ENCODE measurements around the gene PDHX.

The PDHX gene

GRCh38 chr11:34928268-34928959 lies 12.0 kb downstream of the PDHX start:
- Histone ChIP-seq H3K36me3 (ENCODE audit: control insufficient read depth in 2 of 2, insufficient read depth in 2 of 2, low read length in 2 of 2) (peaks cover 0 to 5% of the 10 kb centered on the region in 2 donors), H3K9ac (ENCODE audit: low read depth in 1 of 2, low read length in 2 of 2) (no peak overlapping the region), H3K4me3 (ENCODE audit: low read length in 2 of 2) (no peak overlapping the region), H3K9me3 (ENCODE audit: control insufficient read depth in 2 of 2, low read length in 2 of 2) (no peaks in the 10 kb centered on the region), H3K27me3 (ENCODE audit: control insufficient read depth in 2 of 2, insufficient read depth in 2 of 2, low read length in 2 of 2) (no peaks in the 10 kb centered on the region), H3K4me1 (ENCODE audit: control insufficient read depth in 2 of 2, insufficient read depth in 2 of 2, low read length in 2 of 2) (peaks cover 2 to 4% of the 10 kb centered on the region in 2 donors), H3K27ac (ENCODE audit: low read depth in 2 of 2, low read length in 2 of 2) (no peak overlapping the region)

GRCh38 chr11:34928960-34929680 lies 12.7 kb downstream of the PDHX start:
- Histone ChIP-seq H3K4me3 (ENCODE audit: low read length in 2 of 2) (no peak overlapping the region), H3K9ac (ENCODE audit: low read depth in 1 of 2, low read length in 2 of 2) (no peak overlapping the region), H3K4me1 (ENCODE audit: control insufficient read depth in 2 of 2, insufficient read depth in 2 of 2, low read length in 2 of 2) (peaks cover 2 to 4% of the 10 kb centered on the region in 2 donors), H3K36me3 (ENCODE audit: control insufficient read depth in 2 of 2, insufficient read depth in 2 of 2, low read length in 2 of 2) (peaks cover 3 to 5% of the 10 kb centered on the region in 2 donors), H3K9me3 (ENCODE audit: control insufficient read depth in 2 of 2, low read length in 2 of 2) (no peaks in the 10 kb centered on the region), H3K27ac (ENCODE audit: low read depth in 2 of 2, low read length in 2 of 2) (no peak overlapping the region), H3K27me3 (ENCODE audit: control insufficient read depth in 2 of 2, insufficient read depth in 2 of 2, low read length in 2 of 2) (no peaks in the 10 kb centered on the region)

- peaks cover 0 to 4% of the 10 kb centered on the region in 2 donors for H3K4me1 ChIP-seq (ENCODE audit: control insufficient read depth in 2 of 2, insufficient read depth in 2 of 2, low read length in 2 of 2)
- no peaks in the 10 kb centered on the region for H3K9me3 ChIP-seq (ENCODE audit: control insufficient read depth in 2 of 2, low read length in 2 of 2)
- H3K4me3 ChIP-seq (ENCODE audit: low read length in 2 of 2): no peak overlapping the region
- H3K27ac ChIP-seq (ENCODE audit: low read depth in 2 of 2, low read length in 2 of 2): no peak overlapping the region
- peaks cover 5% of the 10 kb centered on the region in 2 donors for H3K36me3 ChIP-seq (ENCODE audit: control insufficient read depth in 2 of 2, insufficient read depth in 2 of 2, low read length in 2 of 2)
- H3K27me3 ChIP-seq (ENCODE audit: control insufficient read depth in 2 of 2, insufficient read depth in 2 of 2, low read length in 2 of 2): no peaks in the 10 kb centered on the region
- no peak overlapping the region for H3K9ac ChIP-seq (ENCODE audit: low read depth in 1 of 2, low read length in 2 of 2)
These were observed 13.7 kb downstream of the PDHX start for GRCh38 chr11:34929794-34930763.

GRCh38 chr11:34936945-34937629 lies 20.7 kb downstream of the PDHX start:
- no peaks in the 10 kb centered on the region for H3K4me1 ChIP-seq (ENCODE audit: control insufficient read depth in 2 of 2, insufficient read depth in 2 of 2, low read length in 2 of 2)
- H3K36me3 ChIP-seq (ENCODE audit: control insufficient read depth in 2 of 2, insufficient read depth in 2 of 2, low read length in 2 of 2): peaks cover 5 to 7% of the 10 kb centered on the region in 2 donors
- H3K9ac ChIP-seq (ENCODE audit: low read depth in 1 of 2, low read length in 2 of 2): no peak overlapping the region
- no peaks in the 10 kb centered on the region for H3K9me3 ChIP-seq (ENCODE audit: control insufficient read depth in 2 of 2, low read length in 2 of 2)
- H3K27ac ChIP-seq (ENCODE audit: low read depth in 2 of 2, low read length in 2 of 2): no peak overlapping the region
- no peaks in the 10 kb centered on the region for H3K27me3 ChIP-seq (ENCODE audit: control insufficient read depth in 2 of 2, insufficient read depth in 2 of 2, low read length in 2 of 2)
- H3K4me3 ChIP-seq (ENCODE audit: low read length in 2 of 2): no peak overlapping the region

GRCh38 chr11:34938611-34939010 lies 22.2 kb downstream of the PDHX start:
- Histone ChIP-seq H3K9ac (ENCODE audit: low read depth in 1 of 2, low read length in 2 of 2) (no peak overlapping the region), H3K36me3 (ENCODE audit: control insufficient read depth in 2 of 2, insufficient read depth in 2 of 2, low read length in 2 of 2) (peaks cover 0 to 7% of the 10 kb centered on the region in 2 donors), H3K9me3 (ENCODE audit: control insufficient read depth in 2 of 2, low read length in 2 of 2) (no peaks in the 10 kb centered on the region), H3K4me1 (ENCODE audit: control insufficient read depth in 2 of 2, insufficient read depth in 2 of 2, low read length in 2 of 2) (no peaks in the 10 kb centered on the region), H3K4me3 (ENCODE audit: low read length in 2 of 2) (no peak overlapping the region), H3K27ac (ENCODE audit: low read depth in 2 of 2, low read length in 2 of 2) (no peak overlapping the region), H3K27me3 (ENCODE audit: control insufficient read depth in 2 of 2, insufficient read depth in 2 of 2, low read length in 2 of 2) (no peaks in the 10 kb centered on the region)

GRCh38 chr11:34940026-34940677 lies 23.7 kb downstream of the PDHX start:
- Histone ChIP-seq H3K36me3 (ENCODE audit: control insufficient read depth in 2 of 2, insufficient read depth in 2 of 2, low read length in 2 of 2) (peaks cover 0 to 2% of the 10 kb centered on the region in 2 donors), H3K9ac (ENCODE audit: low read depth in 1 of 2, low read length in 2 of 2) (no peak overlapping the region), H3K9me3 (ENCODE audit: control insufficient read depth in 2 of 2, low read length in 2 of 2) (no peaks in the 10 kb centered on the region), H3K27me3 (ENCODE audit: control insufficient read depth in 2 of 2, insufficient read depth in 2 of 2, low read length in 2 of 2) (no peaks in the 10 kb centered on the region), H3K27ac (ENCODE audit: low read depth in 2 of 2, low read length in 2 of 2) (no peak overlapping the region), H3K4me3 (ENCODE audit: low read length in 2 of 2) (no peak overlapping the region), H3K4me1 (ENCODE audit: control insufficient read depth in 2 of 2, insufficient read depth in 2 of 2, low read length in 2 of 2) (no peaks in the 10 kb centered on the region)

GRCh38 chr11:34941688-34942087 lies 25.3 kb downstream of the PDHX start:
- no peak overlapping the region for H3K9ac ChIP-seq (ENCODE audit: low read depth in 1 of 2, low read length in 2 of 2)
- peaks cover 0 to 2% of the 10 kb centered on the region in 2 donors for H3K36me3 ChIP-seq (ENCODE audit: control insufficient read depth in 2 of 2, insufficient read depth in 2 of 2, low read length in 2 of 2)
- H3K4me3 ChIP-seq (ENCODE audit: low read length in 2 of 2): no peak overlapping the region
- no peak overlapping the region for H3K27ac ChIP-seq (ENCODE audit: low read depth in 2 of 2, low read length in 2 of 2)
- H3K4me1 ChIP-seq (ENCODE audit: control insufficient read depth in 2 of 2, insufficient read depth in 2 of 2, low read length in 2 of 2): no peaks in the 10 kb centered on the region
- no peaks in the 10 kb centered on the region for H3K9me3 ChIP-seq (ENCODE audit: control insufficient read depth in 2 of 2, low read length in 2 of 2)
- H3K27me3 ChIP-seq (ENCODE audit: control insufficient read depth in 2 of 2, insufficient read depth in 2 of 2, low read length in 2 of 2): no peaks in the 10 kb centered on the region

- Histone ChIP-seq H3K4me3 (ENCODE audit: low read length in 2 of 2) (no peak overlapping the region), H3K9me3 (ENCODE audit: control insufficient read depth in 2 of 2, low read length in 2 of 2) (no peaks in the 10 kb centered on the region), H3K9ac (ENCODE audit: low read depth in 1 of 2, low read length in 2 of 2) (no peak overlapping the region), H3K36me3 (ENCODE audit: control insufficient read depth in 2 of 2, insufficient read depth in 2 of 2, low read length in 2 of 2) (peaks cover 0 to 2% of the 10 kb centered on the region in 2 donors), H3K4me1 (ENCODE audit: control insufficient read depth in 2 of 2, insufficient read depth in 2 of 2, low read length in 2 of 2) (no peaks in the 10 kb centered on the region), H3K27ac (ENCODE audit: low read depth in 2 of 2, low read length in 2 of 2) (no peak overlapping the region), H3K27me3 (ENCODE audit: control insufficient read depth in 2 of 2, insufficient read depth in 2 of 2, low read length in 2 of 2) (no peaks in the 10 kb centered on the region)
These were observed 28.3 kb downstream of the PDHX start for GRCh38 chr11:34944692-34945091.

- Histone ChIP-seq H3K27me3 (ENCODE audit: control insufficient read depth in 2 of 2, insufficient read depth in 2 of 2, low read length in 2 of 2) (no peaks in the 10 kb centered on the region), H3K27ac (ENCODE audit: low read depth in 2 of 2, low read length in 2 of 2) (no peak overlapping the region), H3K9me3 (ENCODE audit: control insufficient read depth in 2 of 2, low read length in 2 of 2) (no peaks in the 10 kb centered on the region), H3K36me3 (ENCODE audit: control insufficient read depth in 2 of 2, insufficient read depth in 2 of 2, low read length in 2 of 2) (no peaks in the 10 kb centered on the region), H3K4me1 (ENCODE audit: control insufficient read depth in 2 of 2, insufficient read depth in 2 of 2, low read length in 2 of 2) (no peaks in the 10 kb centered on the region), H3K9ac (ENCODE audit: low read depth in 1 of 2, low read length in 2 of 2) (no peak overlapping the region), H3K4me3 (ENCODE audit: low read length in 2 of 2) (no peak overlapping the region)
These were observed 32.3 kb downstream of the PDHX start for GRCh38 chr11:34948696-34949095.
